Activated B cell treated with CpG ODN at 0.5 μM for 24 hours (primary cell): Measurements from ENCODE around the gene DDX10. TPM values are rescaled to one million over a fixed set of nuclear protein-coding genes. Genes with fewer than 3 reads are reported as not detected.

ENCODE experiments used
- ATAC-seq: fragments of 200-7000 bp; cut with Tn5 transposase; one replicate; pipeline ENCODE4 v1.10.0; 2021; ENCODE audit warnings: low read depth, mild to moderate bottlenecking, moderate library complexity
- CTCF ChIA-PET: fragments of 350-600 bp; sonication (Branson Sonifier 250); formaldehyde crosslinking; loops from one replicate; lab custom pipeline; 2021; ENCODE audit warnings: antibody characterized with exemption; lab: Charles Lee
- POLR2A ChIA-PET: fragments of 350-600 bp; sonication (Branson Sonifier 250); formaldehyde crosslinking; loops from one replicate; lab custom pipeline; 2021; ENCODE audit warnings: antibody characterized with exemption; lab: Charles Lee
- DNase-seq: peaks from one replicate; pipeline ENCODE4 v3.0.0; 2022
- H3K27ac Mint-ChIP-seq: one replicate; pipeline ENCODE4 v1.8.0; 2020; ENCODE audit warnings: mixed read lengths
- H3K27me3 Mint-ChIP-seq: one replicate; pipeline ENCODE4 v1.8.0; 2021; ENCODE audit warnings: mixed read lengths
- H3K36me3 Mint-ChIP-seq: one replicate; pipeline ENCODE4 v1.8.0; 2021; ENCODE audit warnings: low read depth, mixed read lengths
- H3K4me1 Mint-ChIP-seq: one replicate; pipeline ENCODE4 v1.8.0; 2021; ENCODE audit warnings: mixed read lengths
- H3K4me3 Mint-ChIP-seq: one replicate; pipeline ENCODE4 v1.8.0; 2020; ENCODE audit warnings: mild to moderate bottlenecking, mixed read lengths
- H3K9me3 Mint-ChIP-seq: one replicate; pipeline ENCODE4 v1.8.0; 2020; ENCODE audit warnings: mixed read lengths
- CTCF ChIP-seq: fragments of 200-600 bp; IDR thresholded peaks from one replicate; pipeline ENCODE4 v1.8.0; 2022; ENCODE audit warnings: antibody characterized with exemption, mild to moderate bottlenecking
- intact Hi-C: fragments of 100-400 bp; cut with micrococcal nuclease; formaldehyde crosslinking; loops from one replicate; pipeline ENCODE4 v1.15.1; 2024
- total RNA-seq: library from RNA; stranded (reverse); gene quantifications from 2 replicates; pipeline ENCODE4 v1.2.3, GENCODE V29; 2022

The DDX10 gene
- total RNA-seq, 1 donor from 2014 or later: 43.3 TPM

DNA sequence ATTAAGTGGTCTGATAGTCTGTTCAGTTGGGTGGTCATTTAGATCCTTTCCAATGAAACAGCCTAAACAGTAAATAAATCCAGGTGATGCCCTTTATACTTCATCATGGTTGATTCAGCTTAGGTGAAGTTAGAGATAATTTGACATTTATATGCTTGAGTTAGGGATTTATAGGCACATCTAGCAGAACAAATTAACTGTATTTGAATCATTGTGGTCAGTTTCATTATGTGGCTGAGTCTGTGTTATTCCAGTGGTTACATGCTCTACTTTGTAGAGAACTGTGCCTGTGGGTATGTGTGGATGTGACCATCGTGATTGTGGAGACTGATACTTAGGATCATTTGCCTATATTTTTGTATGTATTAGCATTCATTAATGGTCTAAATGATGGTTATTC, 194.6 kb downstream of the DDX10 start:
- H3K27ac Mint-ChIP-seq: no peak overlapping the region
- no peak overlapping the region for H3K4me3 Mint-ChIP-seq
- ATAC-seq: no peak
- peaks cover 9% of the 10 kb centered on the region for H3K4me1 Mint-ChIP-seq
- DNase-seq: no peak
- TF ChIP-seq CTCF: no peak
- POLR2A ChIA-PET: no interaction called here
- intact Hi-C loops: no loop called here
- no peaks in the 10 kb centered on the region for H3K9me3 Mint-ChIP-seq
- no peaks in the 10 kb centered on the region for H3K27me3 Mint-ChIP-seq
- CTCF ChIA-PET: no interaction called here
- peaks cover 7% of the 10 kb centered on the region for H3K36me3 Mint-ChIP-seq

DNA sequence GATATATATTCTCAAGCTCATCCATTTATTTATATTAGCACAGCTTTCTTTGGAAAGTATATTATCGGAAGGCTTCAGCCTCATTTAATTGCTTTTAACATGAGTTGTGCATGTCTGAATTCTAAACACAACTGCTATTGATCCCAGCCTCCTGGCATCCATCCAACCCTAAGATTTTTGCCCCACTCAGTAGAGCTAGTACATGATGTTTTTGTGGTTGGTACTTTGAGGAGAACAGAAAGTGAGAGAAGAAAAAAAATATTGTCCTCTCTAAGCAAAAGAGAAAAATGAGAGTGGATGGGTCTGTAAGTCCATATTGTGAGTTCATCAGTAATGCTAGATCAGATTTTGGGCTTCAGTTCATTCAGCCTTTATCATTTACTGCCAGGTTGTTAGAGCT, 198.7 kb downstream of the DDX10 start:
- DNase-seq (no peak), ATAC-seq (no peak)
- Mint-ChIP-seq H3K9me3 (no peaks in the 10 kb centered on the region), H3K4me1 (no peaks in the 10 kb centered on the region), H3K4me3 (no peak overlapping the region), H3K36me3 (peaks cover 3% of the 10 kb centered on the region), H3K27me3 (no peaks in the 10 kb centered on the region), H3K27ac (no peak overlapping the region)
- ChIA-PET CTCF (no interaction called here), POLR2A (no interaction called here)
- no peak for TF ChIP-seq CTCF
- intact Hi-C loops: no loop called here

DNA sequence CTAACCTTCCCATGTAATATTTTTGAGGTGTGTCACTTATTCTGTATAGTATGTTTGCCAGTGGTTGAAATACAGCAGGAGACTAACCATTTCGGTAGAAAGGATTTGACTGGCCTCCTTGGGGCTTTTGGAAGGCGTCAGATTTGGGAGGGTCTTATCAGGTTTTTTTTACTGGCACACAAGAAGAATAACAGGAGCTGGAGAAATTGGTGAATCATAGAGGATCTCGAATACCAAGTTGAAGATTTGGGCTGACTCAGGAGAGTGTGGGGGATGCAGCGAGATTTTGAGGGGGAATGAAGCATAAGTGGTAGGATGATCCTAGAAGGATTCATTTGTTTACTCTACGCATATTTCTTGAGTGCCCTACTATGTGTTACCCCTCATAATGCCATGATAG, 200.5 kb downstream of the DDX10 start:
- no peaks in the 10 kb centered on the region for H3K36me3 Mint-ChIP-seq
- POLR2A ChIA-PET: no interaction called here
- no peaks in the 10 kb centered on the region for H3K9me3 Mint-ChIP-seq
- no peak for ATAC-seq
- no peak for DNase-seq
- TF ChIP-seq CTCF: no peak
- intact Hi-C loops: no loop called here
- H3K4me3 Mint-ChIP-seq: no peak overlapping the region
- H3K27ac Mint-ChIP-seq: no peak overlapping the region
- no peaks in the 10 kb centered on the region for H3K27me3 Mint-ChIP-seq
- no peaks in the 10 kb centered on the region for H3K4me1 Mint-ChIP-seq
- CTCF ChIA-PET: no interaction called here

DNA sequence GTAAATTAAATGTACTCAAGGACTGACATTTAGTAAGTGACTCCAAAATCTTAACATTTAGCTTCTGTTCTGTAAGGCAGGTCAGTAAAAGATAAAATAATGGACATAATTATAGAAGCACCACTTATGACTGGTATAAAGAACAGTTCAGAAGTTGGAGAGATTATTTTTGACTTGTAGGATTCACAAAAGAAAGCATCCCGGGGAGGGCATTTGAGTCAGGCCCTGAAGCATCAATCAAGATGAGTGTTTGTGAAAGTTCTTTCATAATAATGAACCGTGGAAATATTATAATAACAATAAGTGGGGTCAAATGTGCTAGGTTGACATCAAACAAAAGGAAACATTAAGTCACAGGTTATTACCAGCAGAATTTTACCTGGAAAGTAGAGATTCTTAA, 201.9 kb downstream of the DDX10 start:
- Mint-ChIP-seq H3K4me1 (no peaks in the 10 kb centered on the region), H3K27ac (no peak overlapping the region), H3K9me3 (no peaks in the 10 kb centered on the region), H3K36me3 (no peaks in the 10 kb centered on the region), H3K27me3 (no peaks in the 10 kb centered on the region), H3K4me3 (no peak overlapping the region)
- intact Hi-C loops: no loop called here
- DNase-seq (no peak), ATAC-seq (no peak)
- no peak for TF ChIP-seq CTCF
- ChIA-PET CTCF (no interaction called here), POLR2A (no interaction called here)

DNA sequence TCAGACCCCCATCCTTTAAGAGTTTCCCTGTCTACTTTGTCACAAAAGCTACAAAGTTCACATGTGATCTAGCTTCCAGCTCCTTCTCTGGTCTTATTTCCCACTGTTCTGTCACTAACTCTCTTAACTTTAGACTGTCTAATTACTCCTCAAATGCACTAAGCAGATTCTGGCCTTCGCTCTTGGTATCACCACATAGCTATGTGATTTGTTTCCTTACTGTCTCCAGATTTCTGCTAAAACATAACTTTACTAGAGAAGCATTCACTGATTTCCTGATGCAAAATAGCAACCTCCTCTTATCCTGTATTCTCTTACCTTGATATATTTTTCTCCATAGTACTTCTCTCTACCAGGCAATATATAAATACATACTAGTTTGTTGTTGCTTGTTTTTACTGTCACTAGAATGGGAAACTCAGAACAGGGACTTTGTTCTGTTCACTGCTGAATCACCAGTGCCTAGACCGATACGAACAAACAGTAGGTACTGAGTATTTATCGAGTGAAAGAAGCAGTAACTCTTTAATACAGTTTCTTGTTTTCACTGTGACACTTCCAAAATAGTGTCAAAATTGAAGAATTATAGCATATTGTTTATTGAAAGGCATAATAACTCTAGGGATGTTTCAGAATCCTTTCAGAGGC, 205.6 kb downstream of the DDX10 start:
- intact Hi-C loops: no loop called here
- ChIA-PET POLR2A (no interaction called here), CTCF (interaction anchor here (1.5 to 2.4 kb wide), 2 partner anchors 16 to 173 kb away, joined by 5 to 15 read pairs; no protein-coding TSS in a partner anchor)
- Mint-ChIP-seq H3K27ac (no peak overlapping the region), H3K4me3 (no peak overlapping the region), H3K27me3 (no peaks in the 10 kb centered on the region), H3K4me1 (no peaks in the 10 kb centered on the region), H3K9me3 (no peaks in the 10 kb centered on the region), H3K36me3 (no peaks in the 10 kb centered on the region)
- ATAC-seq (no peak), DNase-seq (no peak)
- TF ChIP-seq CTCF: no peak
